Large intestine (tissue), 1 donor: ENCODE measurements around the gene BICD2. TPM values are rescaled to one million over a fixed set of nuclear protein-coding genes. Genes with fewer than 3 reads are reported as not detected.

Experiments
- polyA plus RNA-seq: library from polyadenylated mRNA; unstranded; fragments of 120-200 nt; gene quantifications from one replicate; pipeline ENCODE4 v1.2.1, GENCODE V29; 2013

Gene BICD2
- polyA plus RNA-seq, 1 donor = 11.8 TPM

Other genes with a start within 250 kb of the BICD2 start
- 9.8 TPM for gene ECM2, start 228.8 kb downstream of the BICD2 start, polyA plus RNA-seq
- 7.9 TPM for gene IPPK, start 94.7 kb downstream of the BICD2 start, polyA plus RNA-seq
- gene ZNF484, start 113.2 kb upstream of the BICD2 start, polyA plus RNA-seq = 6.2 TPM
- 7.2 TPM for gene FGD3, start 182.7 kb upstream of the BICD2 start, polyA plus RNA-seq